Stimulated activated CD8-positive, alpha-beta memory T cell treated with anti-CD3 and anti-CD28 coated beads, Interleukin-7, amount 100 ng/mL, for 4 hours (primary cell): ENCODE results near the gene OVAAL.

Experiments
- DNase-seq, 2 donors: peaks; one replicate each; pipeline ENCODE4 v3.0.0-alpha.2; 2020; ENCODE audit warnings: low read depth in 2 of 2

Gene OVAAL

DNA sequence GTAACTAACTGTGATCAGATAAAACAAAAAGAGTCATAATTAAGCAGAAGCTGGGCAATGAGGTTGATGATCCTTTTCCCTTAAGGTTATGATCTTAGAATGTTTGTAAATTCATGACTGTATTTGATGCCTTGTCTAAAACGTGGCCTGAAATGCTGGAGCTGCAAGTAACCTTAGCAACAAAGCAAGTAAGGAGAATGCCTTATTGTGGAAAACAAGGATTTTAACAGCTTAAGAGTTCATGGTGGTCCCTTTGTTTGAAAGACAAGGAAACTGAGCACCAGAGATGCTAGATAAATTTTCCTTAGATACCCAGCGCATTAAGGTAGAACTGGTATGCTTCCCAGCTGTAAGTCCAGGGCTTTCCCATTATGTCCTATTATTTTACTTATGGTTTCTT is 47.4 kb downstream of the OVAAL start:
- DNase-seq, result no peak

DNA sequence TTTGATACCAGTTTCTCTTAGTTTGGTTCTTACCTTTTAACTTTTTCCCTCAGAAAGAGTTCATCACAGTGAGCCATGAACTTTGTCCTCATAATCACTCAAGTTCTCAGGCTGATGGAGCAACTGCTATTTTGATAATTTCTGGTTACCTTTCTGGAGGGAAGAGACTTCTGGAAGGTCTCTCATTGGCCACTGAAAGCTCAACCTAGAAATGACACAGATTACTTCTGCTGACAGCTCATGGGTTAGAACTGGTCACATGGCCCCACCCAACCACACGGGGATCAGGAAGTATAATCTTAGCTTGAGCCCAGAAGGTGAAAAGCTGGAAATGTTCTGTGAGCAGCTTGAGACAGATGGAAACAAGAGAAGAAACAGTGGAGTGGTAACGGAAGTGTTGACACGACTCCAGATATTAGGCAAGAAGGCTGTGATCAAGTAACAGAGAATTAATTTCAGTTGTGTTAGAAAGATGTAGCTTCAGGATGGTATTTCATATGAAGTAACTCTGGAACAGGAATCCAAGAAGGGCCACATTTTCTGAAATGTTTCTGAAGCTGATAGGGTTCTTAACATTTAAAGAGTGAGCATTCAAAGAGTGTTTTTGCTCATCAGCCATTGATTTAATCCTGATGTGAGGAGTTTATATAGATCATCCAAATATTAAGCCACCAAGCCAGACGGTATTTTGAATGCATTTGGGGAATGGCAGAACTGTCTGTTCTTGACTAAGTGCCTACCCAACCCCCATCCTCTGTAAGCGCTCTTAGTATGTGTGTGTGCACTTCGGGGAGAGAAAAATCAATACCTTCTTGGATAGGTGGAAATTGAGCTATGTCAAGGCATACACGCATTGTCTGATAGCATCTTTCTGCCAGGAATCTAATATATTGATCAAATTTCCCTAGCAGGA is 51.1 kb downstream of the OVAAL start:
- DNase-seq, result no peak

DNA sequence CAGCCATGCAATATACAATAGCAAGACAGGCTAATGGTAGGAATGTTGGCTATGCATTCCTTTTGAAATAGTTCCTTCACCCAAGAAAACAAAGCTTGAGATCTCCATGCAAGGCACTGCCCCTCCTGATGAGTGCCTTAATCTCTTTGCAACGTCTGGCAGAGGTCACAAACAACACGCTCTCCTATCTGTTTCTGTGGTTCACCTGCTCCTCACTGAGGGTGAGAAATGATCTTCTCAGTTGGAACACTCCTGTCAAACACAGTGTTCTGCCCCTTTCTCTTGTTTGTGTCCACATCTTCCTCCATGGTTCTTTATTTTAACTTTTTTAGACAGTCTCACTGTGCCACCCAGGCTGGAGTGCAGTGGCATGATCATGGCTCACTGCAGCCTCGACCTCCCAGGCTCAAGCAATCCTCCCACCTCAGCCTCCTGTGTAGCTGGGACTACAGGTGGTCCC is 51.8 kb downstream of the OVAAL start:
- no peak for DNase-seq

GRCh38 chr1:180611016-180611930 is 52.5 kb downstream of the OVAAL start:
- DNase-seq, result no peak

DNA sequence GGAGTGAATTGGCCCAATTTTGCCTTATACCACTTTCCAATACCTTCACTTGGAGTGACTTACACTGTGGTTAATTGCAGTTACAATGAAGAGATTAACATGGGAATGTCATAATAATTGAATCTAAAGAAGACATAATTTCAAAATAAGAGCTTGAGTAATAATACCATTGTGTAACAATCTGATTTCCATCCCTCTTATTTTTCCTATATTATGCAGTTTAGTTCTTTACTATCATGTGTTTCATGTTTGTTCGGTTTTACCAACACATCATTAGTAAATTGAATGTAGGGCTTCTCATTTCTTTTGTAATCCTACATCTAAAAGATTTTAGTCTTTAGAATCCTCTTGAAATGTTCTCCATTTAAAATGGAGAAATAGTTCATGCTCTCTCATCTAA is 53.9 kb downstream of the OVAAL start:
- no peak for DNase-seq

DNA sequence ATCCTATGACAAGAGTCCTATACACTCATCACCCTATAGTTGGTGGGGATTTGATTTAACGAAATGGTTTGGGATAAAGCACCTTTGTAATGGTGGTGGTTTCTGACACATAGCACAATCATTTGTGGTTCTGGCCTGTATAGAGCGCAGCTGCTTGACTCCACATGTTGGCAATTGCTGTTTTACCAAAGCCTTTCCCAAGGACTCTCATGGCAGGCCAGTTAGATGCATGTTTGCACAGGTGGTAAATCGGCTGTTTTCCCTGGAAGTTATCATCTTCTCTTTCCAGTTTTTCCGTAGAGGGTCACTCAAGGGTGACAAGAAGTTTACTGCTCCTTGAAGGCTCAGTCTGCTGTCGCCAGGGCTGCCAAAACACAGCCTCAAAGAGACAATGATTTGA is 56.0 kb downstream of the OVAAL start:
- no peak for DNase-seq

- DNase-seq, result no peak
These were observed 56.9 kb downstream of the OVAAL start for GRCh38 chr1:180615493-180616290.
